Inflammatory macrophage treated with lipopolysaccharide for 1 hour (primary cell): ENCODE measurements around the gene RHOJ.

Experiments
- DNase-seq, 2 donors: peaks; one replicate each; pipeline ENCODE4 v3.0.0-alpha.2; 2020 to 2022

The RHOJ gene

GRCh38 chr14:63209160-63209559 is 4.9 kb downstream of the RHOJ start:
- no peak for DNase-seq

- DNase-seq = no peak
Measured at GRCh38 chr14:63210812-63211211, 6.6 kb downstream of the RHOJ start.

DNA sequence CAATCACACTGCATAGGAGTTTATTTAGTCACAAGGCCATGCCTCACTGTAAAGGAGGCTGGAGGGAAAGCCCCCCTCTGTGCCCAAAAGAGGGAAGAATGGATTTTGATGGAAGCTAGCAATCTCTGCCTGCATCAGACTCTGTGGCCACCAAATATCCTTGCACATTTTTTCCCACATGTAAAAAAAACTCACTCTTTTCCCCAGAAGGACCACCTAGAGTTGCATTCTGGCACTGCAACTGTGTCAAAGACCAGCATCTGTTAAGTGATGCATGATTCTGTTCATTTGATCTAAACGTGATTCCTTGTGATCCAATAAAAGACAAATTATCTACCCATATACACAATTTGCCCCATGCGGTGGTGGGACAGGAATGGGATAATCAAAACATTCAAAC is 8.0 kb downstream of the RHOJ start:
- DNase-seq = no peak

- no peak for DNase-seq
Measured at GRCh38 chr14:63212776-63213500, 8.7 kb downstream of the RHOJ start.

- no peak for DNase-seq
Measured at GRCh38 chr14:63214417-63215196, 10.4 kb downstream of the RHOJ start.

DNA sequence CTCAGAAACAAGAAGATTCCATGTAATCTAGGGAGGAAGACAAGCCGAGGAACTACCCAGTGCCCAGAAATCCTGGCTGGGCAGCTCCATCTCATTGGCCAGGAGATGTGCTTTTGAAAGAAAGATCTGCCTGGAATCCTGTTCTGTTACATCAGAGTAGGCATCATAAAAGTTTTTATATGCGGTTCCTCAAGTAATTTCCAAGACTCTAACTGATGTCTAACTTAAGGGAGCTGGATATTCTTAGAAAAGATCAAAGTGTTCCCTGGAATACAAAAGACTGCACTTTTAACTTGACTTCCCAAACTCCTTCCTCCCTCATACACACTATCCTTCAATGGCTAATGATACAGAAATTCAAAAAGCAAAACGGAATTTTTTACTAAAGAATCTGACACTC is 16.3 kb downstream of the RHOJ start:
- DNase-seq = no peak

- DNase-seq = no peak
Measured at GRCh38 chr14:63223596-63223995, 19.4 kb downstream of the RHOJ start.

- no peak for DNase-seq
Measured at GRCh38 chr14:63224196-63224595, 20.0 kb downstream of the RHOJ start.

DNA sequence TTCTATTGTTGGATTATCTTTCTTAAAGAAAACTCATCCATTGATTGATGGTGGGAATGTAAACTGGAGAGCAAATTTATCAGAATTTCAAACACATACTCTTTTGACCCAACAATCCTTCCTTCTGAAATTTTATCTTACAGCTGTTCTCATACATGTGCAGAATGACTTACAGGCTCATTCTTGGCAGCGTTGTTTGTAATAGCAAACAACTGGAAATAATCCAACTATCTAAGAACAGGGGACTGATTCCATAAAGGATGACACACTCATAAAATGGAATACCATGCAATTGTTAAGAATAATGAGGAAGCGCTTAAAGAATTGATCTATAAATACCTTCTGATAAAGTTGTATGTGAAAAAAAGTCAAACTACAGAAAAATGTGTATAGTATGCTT is 24.0 kb downstream of the RHOJ start:
- no peak for DNase-seq

DNA sequence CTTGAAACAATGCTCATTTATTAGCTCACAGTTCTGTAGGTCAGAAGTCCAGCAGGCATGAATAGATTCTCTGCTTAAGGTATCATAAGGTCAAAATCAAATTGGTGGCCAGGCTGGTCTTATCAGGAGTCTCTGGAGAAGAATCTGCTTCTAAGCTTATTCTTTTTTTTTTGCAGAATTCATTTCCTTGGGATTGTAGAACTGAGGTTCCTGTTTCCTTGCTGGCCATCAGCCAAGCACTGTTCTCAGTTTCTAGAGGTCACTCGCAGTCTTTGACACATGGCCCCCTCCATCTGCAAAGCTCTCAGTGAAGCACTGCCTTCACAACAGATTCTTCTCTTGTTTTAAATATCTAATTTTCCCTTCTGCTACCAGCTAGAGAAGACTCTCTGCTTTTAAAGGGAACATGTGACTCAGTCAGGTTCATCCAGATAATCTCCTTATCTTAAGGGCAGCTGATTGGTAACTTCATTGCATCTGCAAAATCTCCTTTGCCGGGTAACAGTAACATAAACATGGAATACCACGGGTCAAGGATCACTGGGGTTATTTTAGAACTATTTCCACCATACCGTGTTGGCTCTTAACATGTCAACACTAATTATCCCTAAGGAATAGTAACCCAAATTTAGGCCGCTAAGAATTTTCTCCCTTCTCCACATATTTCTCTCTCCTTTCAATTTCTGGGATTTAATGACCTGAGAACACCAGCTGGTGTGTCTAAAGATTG is 25.3 kb downstream of the RHOJ start:
- DNase-seq = no peak

DNA sequence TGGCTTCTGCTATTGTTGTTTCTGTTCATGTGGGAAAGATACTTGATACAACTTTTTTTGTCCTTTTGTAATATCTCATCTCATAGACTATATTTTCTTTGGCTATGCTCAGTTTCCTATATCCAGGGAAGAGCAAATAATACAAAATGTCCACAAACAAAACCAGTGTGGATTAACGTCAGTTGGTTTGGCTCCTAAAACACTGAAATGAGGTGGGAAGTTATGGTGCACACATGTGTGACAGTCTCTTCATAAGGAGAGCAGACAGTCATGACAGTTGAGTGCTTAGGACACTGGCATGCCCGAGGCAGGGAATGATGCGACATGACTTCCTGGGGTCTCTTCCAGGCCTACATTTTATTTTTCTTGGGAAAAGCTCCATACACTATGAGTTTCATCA is 27.5 kb downstream of the RHOJ start:
- DNase-seq = no peak

DNA sequence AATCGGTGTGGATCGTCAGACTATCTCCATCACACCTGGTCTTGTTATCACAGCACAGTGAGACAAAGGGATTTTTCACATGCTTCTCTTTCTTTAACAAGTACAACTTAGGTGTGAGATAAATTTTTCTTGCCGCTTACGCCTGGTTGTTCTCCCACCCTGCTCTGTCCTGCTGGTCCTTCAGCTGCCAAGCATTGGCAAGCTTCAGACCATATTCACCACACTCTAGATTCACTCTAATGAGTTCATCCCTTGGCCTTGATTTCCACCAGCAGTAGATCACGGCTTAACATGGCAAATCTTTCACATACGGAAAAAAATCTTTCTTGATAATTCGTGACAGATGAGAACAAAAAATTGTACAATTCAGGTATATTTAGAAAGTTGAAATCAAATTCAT is 33.5 kb downstream of the RHOJ start:
- no peak for DNase-seq

DNA sequence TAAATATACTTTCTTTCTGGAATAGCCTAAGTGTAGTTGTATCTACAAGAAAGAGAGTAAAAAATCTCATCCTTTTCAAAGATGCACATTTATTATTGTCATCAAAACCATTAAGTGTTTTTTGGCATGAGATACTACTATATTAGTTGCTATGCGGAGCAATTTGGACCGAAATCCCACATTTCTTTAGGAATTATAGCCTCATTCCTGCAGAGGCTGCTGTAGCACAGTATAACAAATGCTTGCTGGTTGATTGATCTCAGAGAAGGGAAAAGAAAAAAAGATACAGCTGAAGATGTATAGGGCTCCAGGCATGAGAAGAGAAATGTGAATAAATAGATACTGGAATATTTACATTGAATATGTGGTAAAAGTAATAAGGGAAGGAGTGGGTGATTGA is 36.0 kb downstream of the RHOJ start:
- DNase-seq = no peak

GRCh38 chr14:63241096-63241495 is 36.9 kb downstream of the RHOJ start:
- DNase-seq = no peak

DNA sequence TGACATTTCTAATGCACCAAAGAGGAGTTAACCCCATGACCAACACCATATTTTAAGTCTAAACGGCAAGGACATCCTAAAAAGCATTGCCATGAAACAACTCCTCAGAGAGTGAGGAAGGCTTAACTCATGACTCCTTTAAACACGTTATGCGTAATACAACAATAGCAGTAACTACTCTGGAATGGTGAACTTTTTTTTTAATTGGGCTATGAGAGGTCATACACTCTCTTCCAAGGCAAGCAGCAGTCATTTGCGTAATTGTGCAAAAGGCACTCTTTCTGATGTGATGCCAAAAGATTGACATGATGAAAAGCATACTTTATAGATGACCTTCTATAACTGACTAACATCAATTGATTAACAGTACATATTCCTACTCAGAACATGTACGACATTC is 39.4 kb downstream of the RHOJ start:
- DNase-seq = no peak

GRCh38 chr14:63245893-63246292 is 41.6 kb downstream of the RHOJ start:
- DNase-seq = no peak

DNA sequence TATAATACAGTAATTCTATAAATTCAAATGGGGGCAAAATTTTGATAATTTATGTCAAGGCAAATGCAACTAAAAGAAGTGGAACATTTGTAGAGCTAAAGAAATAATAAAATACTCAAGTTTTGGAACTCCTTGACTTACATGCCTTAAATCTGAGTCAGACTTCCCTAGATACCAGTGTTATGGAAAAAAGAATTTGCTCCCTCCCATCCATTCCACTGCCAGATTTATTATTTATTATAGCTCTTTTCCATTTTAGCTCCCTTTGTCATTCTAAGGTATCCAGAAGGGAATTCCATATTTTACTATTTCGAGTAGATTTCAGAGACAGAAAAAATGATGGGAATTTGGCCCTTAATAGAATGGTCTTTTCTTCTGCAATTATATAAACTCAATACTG is 44.0 kb downstream of the RHOJ start:
- DNase-seq = no peak

DNA sequence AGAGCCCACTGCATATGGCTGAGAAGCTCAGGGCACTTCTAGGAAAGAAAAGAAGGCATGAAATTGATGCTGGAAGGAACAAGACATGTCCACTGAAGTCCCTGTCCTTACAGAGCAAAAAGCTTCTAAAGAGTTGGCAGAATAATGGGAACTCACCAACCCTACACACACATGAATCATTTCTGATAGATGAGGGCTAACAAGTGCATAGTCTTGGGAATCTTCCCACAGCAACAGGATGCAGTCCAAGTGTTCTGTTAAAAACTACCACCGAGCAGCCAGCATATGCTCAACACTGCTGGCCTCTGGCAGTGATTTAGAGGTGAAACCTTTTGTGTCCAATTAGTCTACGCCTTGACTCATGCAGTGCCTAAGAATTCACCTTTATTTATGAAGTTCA is 44.8 kb downstream of the RHOJ start:
- DNase-seq = no peak

GRCh38 chr14:63257299-63257698 is 53.1 kb downstream of the RHOJ start:
- DNase-seq = no peak

DNA sequence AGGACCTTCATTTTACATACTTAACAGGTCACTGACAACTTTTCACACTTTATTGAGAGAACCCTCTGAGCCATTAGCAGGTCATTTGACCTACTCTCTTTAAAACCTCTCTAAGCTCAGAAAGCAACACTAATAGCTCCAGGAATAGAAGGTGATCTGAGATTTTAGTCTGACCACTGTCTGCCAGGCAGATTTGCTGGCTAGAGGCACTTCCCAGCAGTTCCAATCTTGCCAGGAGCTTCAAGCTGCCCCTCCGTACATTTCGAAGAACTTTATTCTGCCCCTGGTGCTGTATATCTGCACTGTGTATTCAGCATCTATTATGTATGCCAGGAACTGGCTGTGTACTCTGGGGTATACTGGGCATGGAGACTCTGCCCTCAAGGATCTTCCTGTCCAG is 58.2 kb downstream of the RHOJ start:
- no peak for DNase-seq

GRCh38 chr14:63266106-63266505 is 61.9 kb downstream of the RHOJ start:
- no peak for DNase-seq

- DNase-seq = no peak
Measured at GRCh38 chr14:63267171-63267570, 62.9 kb downstream of the RHOJ start.

- DNase-seq = no peak
Measured at GRCh38 chr14:63268771-63269170, 64.5 kb downstream of the RHOJ start.
